ENCODE measurements around the gene NDUFS6.
"Not testable (repeated sequence)": the region's sequence is repeated elsewhere in the genome, so short reads cannot be mapped to it uniquely, and the experiment has no call there.

Gene NDUFS6

DNA sequence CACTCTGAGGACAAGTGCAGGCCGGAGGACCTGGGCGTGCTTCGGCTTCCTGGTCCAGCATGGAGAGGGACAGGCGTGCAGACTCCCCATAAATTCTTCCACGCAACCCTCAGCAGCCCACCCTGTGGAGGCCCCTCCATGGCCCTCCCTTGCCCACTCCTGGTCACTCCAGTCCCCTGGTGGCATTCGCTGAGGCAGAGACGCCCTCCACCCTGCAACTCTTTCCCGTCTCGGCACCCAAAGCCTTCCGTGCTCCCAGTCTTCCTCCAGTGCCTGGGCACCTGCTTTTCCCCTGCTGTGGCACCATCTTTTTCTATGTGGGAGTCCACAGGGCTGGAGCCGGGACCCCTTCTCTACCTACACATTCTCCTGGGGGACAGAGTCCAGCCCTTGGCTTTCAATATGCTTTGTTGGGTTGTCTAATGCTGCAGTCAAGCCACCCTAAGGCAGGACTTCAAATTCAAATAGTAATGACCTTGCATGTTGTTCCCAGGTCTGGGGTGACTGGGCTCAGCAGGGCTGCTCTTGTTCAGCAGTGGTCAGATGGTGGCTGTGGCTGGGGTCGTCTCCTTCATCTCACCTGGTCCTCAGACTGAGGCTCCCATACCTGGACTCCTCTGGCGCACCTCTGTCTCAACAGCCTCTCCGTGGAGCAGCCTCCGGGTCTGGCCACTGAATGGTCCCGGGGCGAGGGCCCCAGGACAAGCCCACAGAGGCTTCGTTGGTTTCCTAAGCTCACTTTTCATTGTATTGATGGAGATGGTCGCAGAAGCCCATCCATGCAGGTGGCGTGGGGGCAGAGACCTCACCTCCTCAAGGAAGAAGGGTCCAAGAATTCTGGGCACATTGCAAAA, 16.8 kb upstream of the NDUFS6 start:
- no peak for DNase-seq

DNA sequence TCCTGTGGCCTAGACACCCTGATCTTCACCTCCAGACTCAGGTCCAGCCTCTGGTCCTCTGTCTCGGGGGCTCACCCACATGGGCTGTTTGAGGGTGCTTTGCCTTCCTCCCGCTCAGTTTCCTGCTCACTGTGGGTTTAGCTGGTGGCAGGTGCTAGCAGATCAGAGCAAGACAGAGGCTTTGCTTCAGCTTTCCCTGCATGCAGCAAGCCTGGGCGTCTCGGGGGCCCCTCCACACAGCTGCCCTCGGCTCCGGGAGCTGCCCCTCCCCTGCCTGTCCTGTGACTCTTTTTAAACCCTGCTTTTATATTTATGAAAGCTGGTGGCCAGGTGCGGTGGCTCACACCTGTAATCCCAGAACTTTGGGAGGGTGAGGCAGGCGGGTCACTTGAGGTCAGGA, 16.1 kb upstream of the NDUFS6 start:
- no peak for DNase-seq

DNA sequence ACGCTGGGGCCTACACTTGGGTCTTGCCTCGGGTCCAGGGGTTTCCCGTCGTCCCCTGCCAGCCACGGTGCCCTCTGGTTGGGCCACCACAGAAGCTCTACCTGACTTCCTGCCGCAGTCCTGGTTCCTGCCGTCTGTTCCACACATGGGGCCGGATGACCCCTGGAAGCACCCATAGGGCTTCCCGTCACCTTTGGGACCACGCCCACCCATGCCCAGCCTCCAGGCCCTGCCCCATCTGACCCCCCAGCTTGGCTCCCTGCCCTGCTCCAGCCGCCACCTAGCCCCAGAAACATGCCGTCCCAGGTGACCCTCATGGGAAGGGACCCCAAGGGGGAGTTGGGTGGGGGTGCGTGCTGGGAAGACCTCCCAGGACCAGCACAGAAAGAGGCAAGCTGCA, 15.2 kb upstream of the NDUFS6 start:
- DNase-seq = no peak

GRCh38 chr5:1786621-1787471, 14.4 kb upstream of the NDUFS6 start:
- no peak for DNase-seq

- DNase-seq = no peak
These were observed 13.6 kb upstream of the NDUFS6 start for GRCh38 chr5:1787472-1788047.

DNA sequence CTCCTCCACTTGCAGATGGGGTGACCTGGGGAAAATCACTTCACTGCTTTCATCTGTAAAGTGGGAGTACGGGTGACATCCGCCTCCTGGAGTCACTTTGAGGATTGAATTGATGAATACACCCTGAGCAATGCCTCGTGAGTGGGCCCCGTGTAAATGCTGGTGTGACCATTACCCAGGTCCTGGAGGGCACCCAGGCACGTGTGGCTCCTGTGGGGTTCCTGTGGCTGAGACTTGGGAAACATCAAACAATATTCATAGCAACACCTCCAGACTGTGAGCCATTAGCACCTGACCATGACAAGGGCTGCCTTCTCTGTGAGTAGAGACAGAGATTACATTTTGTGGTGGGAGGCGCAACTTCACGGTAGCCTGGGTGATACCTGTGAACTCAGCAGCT, 13.0 kb upstream of the NDUFS6 start:
- no peak for DNase-seq

- DNase-seq = no peak
These were observed 12.4 kb upstream of the NDUFS6 start for GRCh38 chr5:1788828-1789227.

- DNase-seq = not testable (repeated sequence)
These were observed 11.8 kb upstream of the NDUFS6 start for GRCh38 chr5:1789438-1789833.

- DNase-seq = no peak
These were observed 11.3 kb upstream of the NDUFS6 start for GRCh38 chr5:1789834-1790471.

GRCh38 chr5:1791176-1791575, 10.0 kb upstream of the NDUFS6 start:
- no peak for DNase-seq

DNA sequence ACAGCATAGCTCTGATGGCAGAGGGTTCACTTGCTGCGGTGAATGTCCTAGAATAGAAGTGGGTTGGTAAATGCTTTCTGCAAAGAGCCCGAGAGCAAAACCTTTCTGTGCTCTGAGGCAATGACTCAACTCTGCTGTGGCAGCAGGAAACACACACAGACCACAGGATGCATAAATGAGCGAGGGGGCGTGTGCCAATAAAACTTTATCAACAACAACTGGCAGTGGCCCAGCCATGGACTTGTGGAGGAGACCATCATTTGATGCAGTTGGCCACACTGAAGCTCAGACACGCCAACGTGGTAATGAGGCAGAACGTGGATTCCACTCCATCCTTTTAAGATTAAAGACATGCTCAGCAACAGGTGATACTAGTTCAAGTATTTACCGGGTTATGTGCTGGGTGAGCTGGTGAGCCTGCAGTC, 8.4 kb upstream of the NDUFS6 start:
- DNase-seq = no peak

GRCh38 chr5:1793301-1793740, 7.9 kb upstream of the NDUFS6 start:
- no peak for DNase-seq

DNA sequence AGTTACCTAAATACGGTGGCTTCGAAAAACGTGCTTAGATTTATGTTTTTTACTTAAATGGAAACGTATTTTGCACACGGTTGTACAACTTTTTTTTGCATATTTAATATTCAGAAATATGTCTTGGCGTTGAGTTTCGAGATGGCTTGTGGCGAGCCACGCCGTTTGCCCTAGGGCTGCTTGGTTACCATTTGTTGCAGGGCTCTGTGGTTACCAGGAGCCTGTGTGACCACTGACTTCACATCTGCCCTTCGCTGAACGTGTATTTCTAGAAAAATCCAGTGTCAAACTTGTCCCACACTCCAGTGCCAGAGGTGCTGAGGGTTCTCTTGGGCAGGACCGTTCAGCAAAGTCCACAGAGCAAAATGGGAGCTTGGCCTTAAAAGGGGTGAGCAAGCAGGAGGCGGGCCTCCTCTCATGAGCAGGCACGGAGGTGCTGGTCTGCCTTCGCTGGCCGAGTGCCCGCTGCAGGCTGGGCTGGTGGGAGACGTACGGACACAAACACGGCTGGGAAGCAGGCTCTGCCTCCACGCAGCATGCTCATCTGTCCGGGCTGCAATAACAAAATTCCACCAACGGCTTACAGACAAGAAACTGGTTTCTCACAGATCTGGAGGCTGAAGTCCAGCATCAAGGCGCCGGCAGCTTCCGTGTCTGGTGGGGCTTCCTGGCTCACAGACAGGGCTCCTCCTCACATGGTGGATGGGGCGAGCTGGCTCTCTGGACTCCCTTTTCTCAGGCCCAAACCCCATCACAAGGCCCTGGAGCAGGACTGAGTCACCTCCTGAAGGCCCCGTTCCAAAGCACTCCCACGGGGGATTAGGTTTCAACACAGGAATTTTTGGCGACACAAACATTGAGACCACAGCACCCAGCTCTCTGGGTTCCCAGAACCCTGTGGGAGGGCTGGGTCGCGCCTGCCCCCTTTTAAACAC, 7.0 kb upstream of the NDUFS6 start:
- DNase-seq = no peak

DNA sequence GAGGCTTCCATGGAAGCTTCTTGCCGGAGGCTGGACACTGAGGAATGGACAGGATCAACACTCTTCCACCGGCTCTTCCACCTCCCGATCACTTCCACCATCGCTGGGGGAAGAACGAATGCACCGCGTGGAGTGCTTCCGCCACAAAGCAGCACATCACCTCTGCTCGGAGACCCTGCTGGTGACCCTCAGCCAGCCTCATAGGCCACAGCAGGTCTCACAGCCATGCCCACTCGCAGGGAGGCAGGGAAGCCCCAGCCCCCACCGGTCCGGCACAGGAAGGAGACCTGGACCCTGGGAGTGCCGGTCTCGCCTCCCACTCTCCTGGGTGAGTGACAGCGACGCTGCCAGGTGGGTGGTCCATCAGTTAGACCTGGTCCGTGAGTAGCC, 6.3 kb upstream of the NDUFS6 start:
- DNase-seq = no peak

DNA sequence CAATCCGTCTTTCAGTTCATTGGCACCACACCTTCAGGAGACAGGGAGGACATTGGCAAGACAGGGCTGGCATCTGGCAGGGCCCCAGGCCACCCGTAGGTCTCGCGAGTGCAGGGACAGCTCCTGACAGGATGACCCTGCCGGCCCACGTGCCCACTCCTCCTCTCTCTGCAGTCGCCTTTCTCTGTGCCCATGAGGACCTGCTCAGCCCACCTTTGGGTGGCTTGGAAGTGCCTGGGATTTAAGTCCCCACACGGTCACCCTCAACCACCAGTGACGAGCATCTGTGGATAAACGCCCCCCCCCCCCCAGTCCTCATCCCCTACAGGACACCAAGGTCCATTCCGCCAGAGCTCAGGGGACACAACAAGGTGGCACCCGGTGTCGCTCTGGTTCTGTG, 5.7 kb upstream of the NDUFS6 start:
- DNase-seq = no peak

DNA sequence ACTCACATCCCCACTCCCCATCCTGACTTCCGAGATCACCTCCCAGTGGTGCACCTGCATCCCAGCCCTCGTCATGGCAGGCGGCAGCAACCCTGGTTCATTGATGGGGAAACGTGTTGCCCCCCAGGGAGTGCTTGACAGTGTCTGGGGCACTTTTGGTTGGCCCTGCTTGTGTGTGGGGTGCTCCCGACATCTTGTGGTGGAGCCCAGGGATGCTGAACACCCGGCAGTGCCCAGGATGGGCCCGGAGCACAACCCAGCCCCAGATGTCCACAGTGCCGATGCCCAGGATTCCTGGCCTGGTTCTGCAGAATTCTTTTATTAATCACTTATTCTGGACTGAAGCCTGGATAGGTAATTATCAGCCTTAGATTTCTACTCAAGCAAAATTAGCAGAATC, 5.3 kb upstream of the NDUFS6 start:
- DNase-seq = no peak

DNA sequence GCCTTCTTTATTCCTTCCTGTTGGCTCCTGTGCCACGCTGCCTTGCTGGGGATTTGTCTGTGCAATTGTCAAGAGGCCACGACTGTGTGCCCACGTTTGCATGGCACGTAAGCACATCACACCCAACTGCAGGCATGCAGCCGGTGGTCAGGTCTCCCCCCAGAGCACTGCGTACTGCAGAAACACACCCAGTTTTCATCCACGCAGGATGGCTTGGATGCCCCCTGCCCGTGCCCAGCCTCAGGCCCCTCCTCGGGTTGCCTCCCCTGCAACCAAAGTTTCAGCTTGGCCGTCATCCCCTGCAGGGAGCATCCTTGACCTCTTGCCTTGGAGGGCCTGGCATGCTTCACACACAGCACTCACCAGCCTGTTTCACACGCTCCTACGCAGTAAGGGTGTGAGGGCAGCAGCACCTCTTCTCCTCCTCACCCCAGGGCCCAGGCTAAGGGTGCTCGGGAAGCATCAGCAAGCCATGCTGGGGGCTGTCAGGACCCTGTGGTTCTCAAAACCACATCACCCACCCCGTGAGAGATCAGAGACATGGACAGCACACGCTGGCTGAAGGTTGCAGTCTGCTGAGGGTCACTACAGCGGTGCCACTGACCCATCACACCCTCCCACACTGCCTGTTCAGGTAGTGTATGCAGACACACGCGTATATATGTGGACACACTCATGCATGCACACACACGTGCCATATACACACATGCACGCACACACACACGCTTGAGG, 4.7 kb upstream of the NDUFS6 start:
- no peak for DNase-seq

DNA sequence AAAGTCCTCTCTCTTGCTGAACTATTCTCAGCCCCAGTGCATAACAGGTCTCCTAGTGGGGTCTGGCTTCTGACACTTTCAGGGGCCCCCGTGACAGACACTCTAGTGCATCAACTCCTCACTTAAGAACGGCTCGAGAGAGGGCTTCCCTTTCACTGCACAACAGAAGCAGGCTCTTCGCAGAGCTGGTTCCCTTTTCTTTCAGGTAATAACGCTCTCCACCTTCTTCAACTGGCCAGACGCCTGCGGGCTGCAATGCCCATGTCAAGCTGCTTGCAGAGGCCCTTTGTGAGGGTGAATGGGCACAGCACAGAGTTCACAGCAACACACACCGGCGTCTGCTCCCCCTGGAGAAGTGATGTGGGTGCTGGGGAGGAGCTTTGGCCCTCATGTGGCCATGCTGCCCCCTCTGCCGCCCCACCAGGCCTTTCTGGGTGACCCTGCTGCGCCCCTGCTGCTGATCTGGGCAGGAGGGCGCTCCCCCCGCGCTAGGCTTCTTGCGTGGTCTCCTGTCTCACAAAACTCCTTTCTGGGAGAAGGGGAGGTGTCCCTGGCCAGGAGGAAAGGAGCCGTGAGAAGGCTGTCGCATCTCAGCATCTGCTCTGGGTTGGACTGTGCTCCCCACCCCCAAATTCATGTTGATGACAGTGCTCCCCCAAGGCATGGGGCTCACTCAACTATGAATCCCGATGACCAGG, 4.0 kb upstream of the NDUFS6 start:
- no peak for DNase-seq

DNA sequence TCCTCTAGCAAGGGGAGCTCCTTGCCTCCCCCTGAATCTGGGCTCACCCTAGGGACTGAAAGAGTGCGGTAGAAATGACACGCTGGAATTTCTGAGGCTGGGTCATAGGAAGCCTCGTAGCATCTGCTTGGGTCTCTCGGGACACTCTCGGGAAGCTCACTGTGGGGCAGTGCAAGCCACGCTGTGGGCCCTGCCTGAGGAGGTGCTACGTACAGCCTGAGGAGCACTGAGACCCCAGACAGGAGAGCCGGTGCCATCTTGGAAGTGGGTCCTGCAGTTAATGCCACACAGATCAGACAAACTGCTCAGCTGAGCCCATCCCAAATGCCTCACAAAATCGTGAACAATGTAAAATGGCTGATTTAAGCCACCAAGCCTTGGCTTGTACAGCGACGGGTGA, 3.4 kb upstream of the NDUFS6 start:
- DNase-seq = no peak

DNA sequence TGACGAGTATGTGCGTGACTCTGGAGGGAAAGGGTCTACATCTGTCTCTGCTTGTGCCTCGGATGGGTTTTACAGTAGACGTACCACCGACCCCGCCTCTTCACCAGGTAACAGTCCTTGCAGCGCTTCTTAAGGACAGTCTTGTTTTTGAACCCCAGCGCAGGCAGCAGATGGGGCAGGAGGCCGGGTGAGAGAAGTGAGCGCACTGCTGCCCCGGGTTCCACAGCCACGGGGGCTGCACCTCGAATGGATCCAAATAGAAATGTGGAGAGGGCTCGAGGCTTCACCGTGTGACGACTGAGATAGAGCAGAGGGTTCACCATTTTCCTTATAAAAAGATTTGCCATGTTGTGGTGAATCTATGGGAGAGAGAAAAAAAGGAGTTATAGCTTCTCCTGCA, 2.6 kb upstream of the NDUFS6 start:
- not testable (repeated sequence) for DNase-seq

GRCh38 chr5:1799110-1799601, 2.1 kb upstream of the NDUFS6 start:
- no peak for DNase-seq

Data from NCI-H1436 treated with DMSO at 0.1 percent for 48 hours (cell line).